Psoas muscle (tissue), 8 donors: Measurements from ENCODE around the gene INSR. TPM values are rescaled to one million over a fixed set of nuclear protein-coding genes. Genes with fewer than 3 reads are reported as not detected.

Source experiments
- ATAC-seq, 4 donors: fragments of 200-7000 bp; cut with Tn5 transposase; one replicate each; pipeline ENCODE4 v1.9.1; 2020; ENCODE audit warnings: moderate library complexity in 3 of 4, mild to moderate bottlenecking in 2 of 4
- DNase-seq, 2 donors: peaks; one replicate each; pipeline ENCODE4 v3.0.0-alpha.2; 2020
- H3K27ac ChIP-seq: fragments of 200-600 bp; one replicate; pipeline ENCODE4 v1.8.0; 2022
- H3K27me3 ChIP-seq, 3 donors: fragments of 200-600 bp in 1 of 3; one replicate each; pipeline versions ENCODE4 v1.6.1 to v1.8.0; 2013 to 2022; ENCODE audit warnings: low read length in 2 of 3, mild to moderate bottlenecking in 2 of 3, moderate library complexity in 1 of 3; ENCODE audit not compliant: insufficient read depth in 3 of 3
- H3K36me3 ChIP-seq, 2 donors: fragments of 200-600 bp in 1 of 2; one replicate each; pipeline versions ENCODE4 v1.6.1 to v1.8.0; 2013 to 2022; ENCODE audit warnings: low read depth in 1 of 2, mild to moderate bottlenecking in 1 of 2, moderate library complexity in 1 of 2; ENCODE audit not compliant: insufficient read depth in 1 of 2
- H3K4me1 ChIP-seq: fragments of 200-600 bp; one replicate; pipeline ENCODE4 v1.8.0; 2022
- H3K4me3 ChIP-seq: fragments of 200-600 bp; one replicate; pipeline ENCODE4 v1.8.0; 2022; ENCODE audit warnings: mild to moderate bottlenecking
- H3K9me3 ChIP-seq: fragments of 200-600 bp; one replicate; pipeline ENCODE4 v1.8.0; 2022
- CTCF ChIP-seq: fragments of 200-600 bp; IDR thresholded peaks from one replicate; pipeline ENCODE4 v1.8.0; 2022; ENCODE audit warnings: antibody characterized with exemption
- WGBS, 3 donors: extraction: QIAGEN DNeasy Blood & Tissue Kit; methylation state at CpG; one replicate each; pipeline versions ENCODE4 v1.1.6 to v1.1.7; 2013; 5-methylcytosine and 5-hydroxymethylcytosine counted together
- intact Hi-C, 2 donors: fragments of 100-400 bp; cut with DNase I; formaldehyde crosslinking; loops; one replicate each; pipeline versions ENCODE4 v1.11.0 to v1.14.2; 2022
- polyA plus RNA-seq, 3 donors: library from polyadenylated mRNA; stranded (reverse); fragments of 200-250 nt; gene quantifications; one replicate each; pipeline ENCODE4 v1.2.3, GENCODE V29; 2013
- total RNA-seq, 4 donors: library from RNA; stranded (reverse); fragmentation: NEBNext Ultra II Directional in 2 of 4; extraction: Animal tissue kit (Norgen Biotek cat#: 25700) in 2 of 4; gene quantifications; one replicate each; pipeline versions ENCODE4 v1.2.1 to v1.2.4, GENCODE V29; 2021 to 2023
- donor health status: healthy with polysubstance abuse.
- donor health status: DM: no; HTN: no; CAD: no; lungs with moderate emphysema.
- donor health status: Bipolar disorder and iron deficiency.
- donor health status: healthy.
- donor health status: DM: yes; HTN: yes; CAD: no.
- donor health status: DM: no; HTN: no; CAD: no.
- donor health status: DM: no; HTN: no; CAD: no.
- donor health status: DM: yes; HTN: yes; CAD: no.

The INSR gene
- total and polyA plus RNA-seq, 7 donors: 3.7 to 95.1 (median 48.5) TPM

GRCh38 chr19:7145494-7145893, 148.7 kb downstream of the INSR start:
- TF ChIP-seq CTCF: no peak

GRCh38 chr19:7142771-7143170, 151.4 kb downstream of the INSR start:
- TF ChIP-seq CTCF: no peak
- Histone ChIP-seq H3K27me3 (no peaks in the 10 kb centered on the region), H3K9me3 (peaks cover 3% of the 10 kb centered on the region), H3K36me3 (peaks cover 0 to 55% of the 10 kb centered on the region in 2 donors), H3K4me1 (peaks cover 15% of the 10 kb centered on the region), H3K27ac (peak overlapping the region; percentile 78), H3K4me3 (no peak overlapping the region)
- no peak for DNase-seq
- 96 to 98% (median 96%) methylated on average over 22 of the region's 22 CpGs for WGBS, 3 donors
- no peak for ATAC-seq
- intact Hi-C loops: no loop called here

More at GRCh38 chr19:7145494-7145893, 148.7 kb downstream of the INSR start:
- Histone ChIP-seq H3K27ac (peak overlapping the region; percentile 78), H3K36me3 (peaks cover 0 to 50% of the 10 kb centered on the region in 2 donors), H3K4me3 (no peak overlapping the region), H3K4me1 (peaks cover 15% of the 10 kb centered on the region), H3K9me3 (peaks cover 3% of the 10 kb centered on the region), H3K27me3 (no peaks in the 10 kb centered on the region)
- no peak for DNase-seq
- intact Hi-C loops: loop anchor here (5.0 kb wide), 2 partner anchors 147 to 197 kb away; partner anchors contain the start of gene INSR (in 1 of the 2)
- 20 to 28% (median 20%) methylated on average over 2 of the region's 2 CpGs for WGBS, 3 donors
- no peak for ATAC-seq

GRCh38 chr19:7140137-7140536, 154.1 kb downstream of the INSR start:
- 88 to 91% (median 88%) methylated on average over 2 of the region's 2 CpGs for WGBS, 3 donors
- TF ChIP-seq CTCF: no peak
- Histone ChIP-seq H3K4me3 (no peak overlapping the region), H3K27me3 (no peaks in the 10 kb centered on the region), H3K36me3 (peaks cover 0 to 53% of the 10 kb centered on the region in 2 donors), H3K4me1 (peaks cover 17% of the 10 kb centered on the region), H3K9me3 (no peaks in the 10 kb centered on the region), H3K27ac (no peak overlapping the region)
- intact Hi-C loops: no loop called here
- ATAC-seq (no peak), DNase-seq (no peak)

GRCh38 chr19:7139095-7139494, 155.1 kb downstream of the INSR start:
- H3K4me1 ChIP-seq: peaks cover 23% of the 10 kb centered on the region
- H3K4me3 ChIP-seq: no peak overlapping the region
- DNase-seq (no peak), ATAC-seq (no peak)
- no peaks in the 10 kb centered on the region for H3K27me3 ChIP-seq
- peaks cover 0 to 53% of the 10 kb centered on the region in 2 donors for H3K36me3 ChIP-seq
- intact Hi-C loops: no loop called here
- H3K27ac ChIP-seq: no peak overlapping the region
- 97 to 100% (median 100%) methylated on average over 1 of the region's 1 CpG for WGBS, 3 donors
- TF ChIP-seq CTCF: no peak
- H3K9me3 ChIP-seq: no peaks in the 10 kb centered on the region

- Histone ChIP-seq H3K9me3 (no peaks in the 10 kb centered on the region), H3K27me3 (no peaks in the 10 kb centered on the region), H3K27ac (no peak overlapping the region), H3K4me3 (no peak overlapping the region), H3K36me3 (peaks cover 0 to 53% of the 10 kb centered on the region in 2 donors), H3K4me1 (peaks cover 25% of the 10 kb centered on the region)
- TF ChIP-seq CTCF: no peak
- WGBS, 3 donors: 97 to 100% (median 98%) methylated on average over 1 of the region's 1 CpG
- intact Hi-C loops: no loop called here
- ATAC-seq (no peak), DNase-seq (no peak)
These were observed 155.8 kb downstream of the INSR start for GRCh38 chr19:7138402-7138801.
